Subcutaneous adipose tissue (tissue), 4 donors: ENCODE measurements around the gene SNED1. TPM values are rescaled to one million over a fixed set of nuclear protein-coding genes. Genes with fewer than 3 reads are reported as not detected.

Experiments
- CTCF ChIP-seq: fragments of 450-650 bp; IDR thresholded peaks from one replicate; pipeline ENCODE4 v1.5.1; 2016; ENCODE audit warnings: low read depth, mild to moderate bottlenecking, control low read depth, antibody characterized with exemption, moderate library complexity
- total RNA-seq, 4 donors: library from RNA; depleted of rRNA; stranded (reverse); fragments of >200 nt; gene quantifications; one replicate each; pipeline ENCODE4 v1.1.0, GENCODE V29; 2016

SNED1 gene
- total RNA-seq, 4 donors from 2014 or later: 34.9 to 83.3 (median 39.7) TPM

- no peak for TF ChIP-seq CTCF
These were observed 32.4 kb upstream of the SNED1 start for GRCh38 chr2:240965905-240966456.

GRCh38 chr2:240966457-240966905, 31.9 kb upstream of the SNED1 start:
- no peak for TF ChIP-seq CTCF

GRCh38 chr2:240966906-240967680, 31.3 kb upstream of the SNED1 start:
- no peak for TF ChIP-seq CTCF

- TF ChIP-seq CTCF: no peak
These were observed 30.5 kb upstream of the SNED1 start for GRCh38 chr2:240967681-240968621.

GRCh38 chr2:240968731-240969624, 29.4 kb upstream of the SNED1 start:
- TF ChIP-seq CTCF: no peak

GRCh38 chr2:240970104-240970503, 28.3 kb upstream of the SNED1 start:
- no peak for TF ChIP-seq CTCF
